OCI-M1 (cell line): ENCODE results near the gene ENKD1.

Experiments used
- DNase-seq: peaks from one replicate; lab custom pipeline; 2025; lab: John Stamatoyannopoulos, UW

Gene ENKD1

GRCh38 chr16:67650023-67650422 is 16.5 kb downstream of the ENKD1 start:
- DNase-seq: no peak

- no peak for DNase-seq
These were observed 17.0 kb downstream of the ENKD1 start for GRCh38 chr16:67649494-67649931.

GRCh38 chr16:67648764-67649407 is 17.7 kb downstream of the ENKD1 start:
- no peak for DNase-seq

- no peak for DNase-seq
These were observed 18.3 kb downstream of the ENKD1 start for GRCh38 chr16:67648088-67648763.

GRCh38 chr16:67647681-67648080 is 18.9 kb downstream of the ENKD1 start:
- no peak for DNase-seq

- no peak for DNase-seq
These were observed 19.4 kb downstream of the ENKD1 start for GRCh38 chr16:67647111-67647651.

GRCh38 chr16:67645397-67646121 is 21.0 kb downstream of the ENKD1 start:
- no peak for DNase-seq

- no peak for DNase-seq
These were observed 22.5 kb downstream of the ENKD1 start for GRCh38 chr16:67644038-67644437.

- DNase-seq: no peak
These were observed 24.5 kb downstream of the ENKD1 start for GRCh38 chr16:67641779-67642708.

- DNase-seq: no peak
These were observed 28.9 kb downstream of the ENKD1 start for GRCh38 chr16:67637625-67638024.

GRCh38 chr16:67636713-67637112 is 29.8 kb downstream of the ENKD1 start:
- no peak for DNase-seq

GRCh38 chr16:67632415-67633172 is 34.0 kb downstream of the ENKD1 start:
- no peak for DNase-seq

- DNase-seq: no peak
These were observed 38.3 kb downstream of the ENKD1 start for GRCh38 chr16:67628216-67628615.

GRCh38 chr16:67613808-67614207 is 52.7 kb downstream of the ENKD1 start:
- no peak for DNase-seq
